ENCODE results near the gene NDUFAF3. TPM values are rescaled to one million over a fixed set of nuclear protein-coding genes. Genes with fewer than 3 reads are reported as not detected.

The NDUFAF3 gene
- total RNA-seq, 4 donors from 2014 or later: 116 to 122 (median 118) TPM

DNA sequence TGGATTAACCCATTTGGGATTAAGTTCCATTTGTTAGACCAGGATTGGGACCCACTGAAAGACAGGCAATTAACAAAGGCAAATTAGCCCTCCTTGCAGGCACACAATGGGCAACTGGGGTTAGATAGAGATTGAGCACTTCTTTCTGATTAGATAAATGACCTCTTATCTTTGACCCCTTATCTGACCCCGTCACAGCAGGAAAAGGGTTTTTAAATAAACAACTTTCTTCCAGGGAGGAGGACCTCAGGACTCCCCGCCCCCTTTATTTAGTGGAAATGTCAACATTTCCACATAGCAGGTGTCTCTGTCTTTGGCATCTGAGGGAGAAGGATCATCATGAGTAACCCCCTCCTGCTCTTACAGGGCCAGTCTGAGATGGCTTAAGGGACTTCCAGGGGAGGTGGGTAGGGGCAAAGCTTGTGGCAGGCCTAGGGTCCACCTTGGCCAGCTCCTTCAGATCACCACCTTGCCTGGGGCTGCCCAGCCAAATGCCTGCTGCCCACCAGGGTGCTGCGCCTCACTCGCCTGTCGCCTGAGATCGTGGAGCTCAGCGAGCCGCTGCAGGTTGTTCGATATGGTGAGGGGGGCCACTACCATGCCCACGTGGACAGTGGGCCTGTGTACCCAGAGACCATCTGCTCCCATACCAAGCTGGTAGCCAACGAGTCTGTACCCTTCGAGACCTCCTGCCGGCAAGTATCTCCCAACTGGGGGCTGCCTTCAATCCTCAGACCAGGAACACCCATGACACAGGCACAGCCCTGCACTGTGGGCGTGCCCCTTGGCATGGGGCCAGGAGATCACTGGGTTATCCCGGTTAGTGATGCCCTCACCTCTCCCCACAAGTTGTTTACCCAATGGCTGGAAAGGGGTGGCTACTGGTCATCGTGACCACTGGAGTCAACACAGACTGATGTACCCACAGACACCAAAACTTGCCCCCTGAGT is 17.3 kb upstream of the NDUFAF3 start:
- DNase-seq (ENCODE audit: low spot score in 2 of 2): no peak
- no peak overlapping the region for H3K4me3 ChIP-seq
- TF ChIP-seq EP300 (IDR thresholded peaks at IDR 0.05): no peak
- no peak for TF ChIP-seq POLR2A (IDR thresholded peaks at IDR 0.05)
- TF ChIP-seq CTCF (IDR thresholded peaks at IDR 0.05): no peak
- H3K9me3 ChIP-seq: no peaks in the 10 kb centered on the region
- H3K27ac ChIP-seq: no peak overlapping the region
- peaks cover 0 to 28% (median 11%) of the 10 kb centered on the region in 4 donors for H3K4me1 ChIP-seq
- H3K27me3 ChIP-seq: no peaks in the 10 kb centered on the region
- WGBS, 2 donors: 86 to 88% methylated on average over 15 of the region's 16 CpGs
- peaks cover 0 to 29% (median 0%) of the 10 kb centered on the region in 3 donors for H3K36me3 ChIP-seq

GRCh38 chr3:49005303-49005680 is 16.6 kb upstream of the NDUFAF3 start:
- Histone ChIP-seq H3K4me1 (peaks cover 0 to 28% (median 11%) of the 10 kb centered on the region in 4 donors), H3K4me3 (no peak overlapping the region), H3K27ac (peak overlapping the region in 1 of 4 donors; percentile 97), H3K36me3 (peaks cover 0 to 26% (median 0%) of the 10 kb centered on the region in 3 donors), H3K27me3 (no peaks in the 10 kb centered on the region), H3K9me3 (no peaks in the 10 kb centered on the region)
- TF ChIP-seq POLR2A (IDR thresholded peaks at IDR 0.05) (no peak), EP300 (IDR thresholded peaks at IDR 0.05) (no peak), CTCF (IDR thresholded peaks at IDR 0.05) (no peak)
- no peak for DNase-seq (ENCODE audit: low spot score in 2 of 2)
- WGBS, 2 donors: 96 to 97% methylated on average over 3 of the region's 3 CpGs

- H3K36me3 ChIP-seq: peaks cover 0 to 29% (median 0%) of the 10 kb centered on the region in 3 donors
- TF ChIP-seq CTCF (IDR thresholded peaks at IDR 0.05): no peak
- TF ChIP-seq EP300 (IDR thresholded peaks at IDR 0.05): no peak
- TF ChIP-seq POLR2A (IDR thresholded peaks at IDR 0.05): no peak
- no peaks in the 10 kb centered on the region for H3K27me3 ChIP-seq
- H3K4me3 ChIP-seq: peak overlapping the region in 1 of 4 donors; percentile 80
- DNase-seq (ENCODE audit: low spot score in 2 of 2): no peak
- WGBS, 2 donors: 84 to 94% methylated on average over 5 of the region's 5 CpGs
- H3K4me1 ChIP-seq: peaks cover 0 to 28% (median 11%) of the 10 kb centered on the region in 4 donors
- H3K27ac ChIP-seq: peak overlapping the region; percentile 97 to 99 (median 98)
- H3K9me3 ChIP-seq: no peaks in the 10 kb centered on the region
Observed at GRCh38 chr3:49005998-49006397, 15.9 kb upstream of the NDUFAF3 start.

DNA sequence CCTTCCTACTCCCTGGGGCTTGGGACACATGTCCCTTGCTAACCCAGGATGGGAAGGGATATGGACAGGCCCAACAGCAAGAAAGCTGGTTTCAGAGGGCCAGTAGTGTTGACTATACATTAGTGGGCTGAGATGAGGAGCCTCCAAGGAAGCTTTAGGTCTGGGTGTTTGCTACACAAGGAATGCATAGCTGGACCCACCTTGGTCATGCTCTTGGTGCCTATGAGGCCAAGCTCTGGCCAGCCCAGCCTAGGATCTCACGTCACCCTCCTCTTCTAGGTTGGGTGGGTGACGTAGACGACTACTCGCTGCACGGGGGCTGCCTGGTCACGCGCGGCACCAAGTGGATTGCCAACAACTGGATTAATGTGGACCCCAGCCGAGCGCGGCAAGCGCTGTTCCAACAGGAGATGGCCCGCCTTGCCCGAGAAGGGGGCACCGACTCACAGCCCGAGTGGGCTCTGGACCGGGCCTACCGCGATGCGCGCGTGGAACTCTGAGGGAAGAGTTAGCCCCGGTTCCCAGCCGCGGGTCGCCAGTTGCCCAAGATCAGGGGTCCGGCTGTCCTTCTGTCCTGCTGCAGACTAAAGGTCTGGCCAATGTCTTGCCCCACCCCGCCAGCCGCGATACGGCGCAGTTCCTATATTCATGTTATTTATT is 15.4 kb upstream of the NDUFAF3 start:
- DNase-seq (ENCODE audit: low spot score in 2 of 2): no peak
- Histone ChIP-seq H3K4me1 (peaks cover 0 to 28% (median 11%) of the 10 kb centered on the region in 4 donors), H3K36me3 (peaks cover 0 to 33% (median 0%) of the 10 kb centered on the region in 3 donors), H3K4me3 (peak overlapping the region; percentile 80 to 98 (median 87)), H3K27me3 (no peaks in the 10 kb centered on the region), H3K27ac (peak overlapping the region; percentile 97 to 99 (median 98)), H3K9me3 (no peaks in the 10 kb centered on the region)
- 3% methylated on average over 21 of the region's 32 CpGs; no CpG with 5 or more reads in 1 of the 2 donors for WGBS, 2 donors
- TF ChIP-seq EP300 (IDR thresholded peaks at IDR 0.05) (no peak), CTCF (IDR thresholded peaks at IDR 0.05) (no peak), POLR2A (IDR thresholded peaks at IDR 0.05) (no peak)

Data from tibial nerve (tissue), 4 donors.